Left lung (tissue), 10 donors: Measurements from ENCODE around the gene DBT. TPM values are rescaled to one million over a fixed set of nuclear protein-coding genes. Genes with fewer than 3 reads are reported as not detected.
A peak's percentile ranks its signal among the peaks of the same experiment; 100 is the strongest.

Source experiments
- ATAC-seq: fragments of 200-7000 bp; cut with Tn5 transposase; one replicate; pipeline ENCODE4 v1.9.1; 2020; ENCODE audit warnings: moderate library complexity
- DNase-seq, 4 donors: peaks; one replicate each; pipeline ENCODE4 v3.0.0-alpha.2; 2013 to 2020
- H3K27ac ChIP-seq, 2 donors: fragments of 200-600 bp; sonication (generic) in 1 of 2; one replicate each; pipeline versions ENCODE4 v1.5.0 to v1.8.0; 2020 to 2021
- H3K27me3 ChIP-seq, 2 donors: fragments of 200-600 bp; sonication (generic) in 1 of 2; one replicate each; pipeline versions ENCODE4 v1.5.0 to v1.8.0; 2020 to 2021
- H3K36me3 ChIP-seq, 2 donors: fragments of 200-600 bp; sonication (generic) in 1 of 2; one replicate each; pipeline versions ENCODE4 v1.5.0 to v1.8.0; 2020 to 2021
- H3K4me1 ChIP-seq, 2 donors: fragments of 200-600 bp; one replicate each; pipeline ENCODE4 v1.8.0; 2021
- H3K4me3 ChIP-seq, 2 donors: fragments of 200-600 bp; sonication (generic) in 1 of 2; one replicate each; pipeline versions ENCODE4 v1.5.0 to v1.8.0; 2020 to 2021; ENCODE audit warnings: mild to moderate bottlenecking in 1 of 2
- H3K9me3 ChIP-seq, 2 donors: fragments of 200-600 bp; sonication (generic) in 1 of 2; one replicate each; pipeline versions ENCODE4 v1.5.0 to v1.8.0; 2020 to 2021
- CTCF ChIP-seq, 2 donors: fragments of 200-600 bp; sonication (generic) in 1 of 2; IDR thresholded peaks; one replicate each; pipeline versions ENCODE4 v1.5.0 to v1.8.0; 2021; ENCODE audit warnings: antibody characterized with exemption in 2 of 2
- intact Hi-C, 2 donors: fragments of 100-400 bp; cut with DNase I; formaldehyde crosslinking; loops; one replicate each; pipeline versions ENCODE4 v1.11.2 to v1.14.2; 2022
- polyA plus RNA-seq, 6 donors: library from polyadenylated mRNA; unstranded; fragments of 120-200 nt; gene quantifications; one replicate each; pipeline ENCODE4 v1.2.1, GENCODE V29; 2013; ENCODE audit not compliant: insufficient read length in 6 of 6
- total RNA-seq, 2 donors: library from RNA; stranded (reverse); fragmentation: NEBNext Ultra II Directional; extraction: Animal tissue kit (Norgen Biotek cat#: 25700); gene quantifications; one replicate each; pipeline ENCODE4 v1.2.1, GENCODE V29; 2021
- donor health status: DM: no; HTN: yes; CAD: no.
- donor health status: DM: no; HTN: no; CAD: no.

The DBT gene
- total and polyA plus RNA-seq, 8 donors: 15.9 to 23.0 (median 19.8) TPM

- Histone ChIP-seq H3K4me1 (no peaks in the 10 kb centered on the region), H3K4me3 (no peak overlapping the region), H3K9me3 (no peaks in the 10 kb centered on the region), H3K36me3 (peaks cover 1 to 100% of the 10 kb centered on the region in 2 donors), H3K27me3 (no peaks in the 10 kb centered on the region), H3K27ac (no peak overlapping the region)
- DNase-seq (no peak), ATAC-seq (no peak)
- intact Hi-C loops: no loop called here
- no peak for TF ChIP-seq CTCF (IDR thresholded peaks at IDR 0.05)
Measured at GRCh38 chr1:100279358-100279923, 29.8 kb upstream of the DBT start.

- intact Hi-C loops: no loop called here
- TF ChIP-seq CTCF (IDR thresholded peaks at IDR 0.05): no peak
- peaks cover 0 to 100% of the 10 kb centered on the region in 2 donors for H3K36me3 ChIP-seq
- no peak overlapping the region for H3K4me3 ChIP-seq
- no peak overlapping the region for H3K27ac ChIP-seq
- no peaks in the 10 kb centered on the region for H3K9me3 ChIP-seq
- no peaks in the 10 kb centered on the region for H3K27me3 ChIP-seq
- no peak for DNase-seq
- ATAC-seq: no peak
- H3K4me1 ChIP-seq: no peaks in the 10 kb centered on the region
Measured at GRCh38 chr1:100277866-100278265, 28.2 kb upstream of the DBT start.

- intact Hi-C loops: no loop called here
- no peaks in the 10 kb centered on the region for H3K9me3 ChIP-seq
Measured at GRCh38 chr1:100268202-100268601, 18.6 kb upstream of the DBT start.

GRCh38 chr1:100267284-100267683 is 17.6 kb upstream of the DBT start:
- ATAC-seq: no peak
- H3K4me1 ChIP-seq: peaks cover 20 to 34% of the 10 kb centered on the region in 2 donors
- H3K9me3 ChIP-seq: no peaks in the 10 kb centered on the region
- H3K36me3 ChIP-seq: peaks cover 0 to 51% of the 10 kb centered on the region in 2 donors
- intact Hi-C loops: no loop called here
- no peak for TF ChIP-seq CTCF (IDR thresholded peaks at IDR 0.05)
- peak overlapping the region; percentile 68 to 90 for H3K4me3 ChIP-seq
- DNase-seq: no peak
- H3K27me3 ChIP-seq: no peaks in the 10 kb centered on the region
- peak overlapping the region in 1 of 2 donors; percentile 89 for H3K27ac ChIP-seq

More at GRCh38 chr1:100268202-100268601, 18.6 kb upstream of the DBT start:
- Histone ChIP-seq H3K4me1 (peaks cover 20 to 34% of the 10 kb centered on the region in 2 donors), H3K27me3 (no peaks in the 10 kb centered on the region), H3K27ac (no peak overlapping the region), H3K4me3 (no peak overlapping the region), H3K36me3 (peaks cover 0 to 60% of the 10 kb centered on the region in 2 donors)
- no peak for ATAC-seq
- no peak for DNase-seq
- no peak for TF ChIP-seq CTCF (IDR thresholded peaks at IDR 0.05)

GRCh38 chr1:100266741-100267140 is 17.1 kb upstream of the DBT start:
- peak in 2 of 4 donors; percentile 3 to 15 for DNase-seq
- H3K4me3 ChIP-seq: peak overlapping the region; percentile 68 to 90

More at GRCh38 chr1:100266741-100267140, 17.1 kb upstream of the DBT start:
- ATAC-seq: peak; percentile 73
- Histone ChIP-seq H3K4me1 (peaks cover 20 to 34% of the 10 kb centered on the region in 2 donors), H3K27me3 (no peaks in the 10 kb centered on the region), H3K9me3 (no peaks in the 10 kb centered on the region), H3K27ac (peak overlapping the region; percentile 88 to 89), H3K36me3 (peaks cover 0 to 45% of the 10 kb centered on the region in 2 donors)
- intact Hi-C loops: no loop called here
- TF ChIP-seq CTCF (IDR thresholded peaks at IDR 0.05): no peak
